ENCODE measurements around the gene SLC9A1. TPM values are rescaled to one million over a fixed set of nuclear protein-coding genes. Genes with fewer than 3 reads are reported as not detected.

SLC9A1 gene
- total and polyA plus RNA-seq, 2 experiments from 2014 or later: 13.9 to 19.4 TPM

- H3K9me3 ChIP-seq (ENCODE audit: low read depth): no peaks in the 10 kb centered on the region
- no peak overlapping the region for H3K4me3 ChIP-seq
- H3K4me1 ChIP-seq (ENCODE audit: low read depth): peaks cover 30% of the 10 kb centered on the region
- no peak for TF ChIP-seq CTCF (IDR thresholded peaks at IDR 0.05; ENCODE audit: low read depth, low read length)
- H3K36me3 ChIP-seq: no peaks in the 10 kb centered on the region
- H3K27ac ChIP-seq: no peak overlapping the region
- DNase-seq (ENCODE audit: low read depth in 1 of 2, low spot score in 1 of 2): no peak
- no peaks in the 10 kb centered on the region for H3K27me3 ChIP-seq
Observed at GRCh38 chr1:27103498-27103897, 51.4 kb downstream of the SLC9A1 start.

- H3K9me3 ChIP-seq (ENCODE audit: low read depth): no peaks in the 10 kb centered on the region
- no peak overlapping the region for H3K27ac ChIP-seq
- H3K27me3 ChIP-seq: no peaks in the 10 kb centered on the region
- TF ChIP-seq CTCF (IDR thresholded peaks at IDR 0.05; ENCODE audit: low read depth, low read length): peak; percentile 95
- H3K4me1 ChIP-seq (ENCODE audit: low read depth): peaks cover 35% of the 10 kb centered on the region
- H3K4me3 ChIP-seq: no peak overlapping the region
- no peaks in the 10 kb centered on the region for H3K36me3 ChIP-seq
- DNase-seq (ENCODE audit: low read depth in 1 of 2, low spot score in 1 of 2): peak; percentile 70 to 82
Observed at GRCh38 chr1:27102707-27103468, 52.0 kb downstream of the SLC9A1 start.

- Histone ChIP-seq H3K27ac (no peak overlapping the region), H3K9me3 (ENCODE audit: low read depth) (no peaks in the 10 kb centered on the region), H3K36me3 (no peaks in the 10 kb centered on the region), H3K4me1 (ENCODE audit: low read depth) (peaks cover 35% of the 10 kb centered on the region), H3K27me3 (no peaks in the 10 kb centered on the region), H3K4me3 (no peak overlapping the region)
- no peak for DNase-seq (ENCODE audit: low read depth in 1 of 2, low spot score in 1 of 2)
- no peak for TF ChIP-seq CTCF (IDR thresholded peaks at IDR 0.05; ENCODE audit: low read depth, low read length)
Observed at GRCh38 chr1:27102134-27102706, 52.7 kb downstream of the SLC9A1 start.

- Histone ChIP-seq H3K9me3 (ENCODE audit: low read depth) (no peaks in the 10 kb centered on the region), H3K27ac (no peak overlapping the region), H3K4me1 (ENCODE audit: low read depth) (peaks cover 35% of the 10 kb centered on the region), H3K4me3 (no peak overlapping the region), H3K36me3 (no peaks in the 10 kb centered on the region), H3K27me3 (no peaks in the 10 kb centered on the region)
- TF ChIP-seq CTCF (IDR thresholded peaks at IDR 0.05; ENCODE audit: low read depth, low read length): no peak
- no peak for DNase-seq (ENCODE audit: low read depth in 1 of 2, low spot score in 1 of 2)
Observed at GRCh38 chr1:27101696-27102095, 53.2 kb downstream of the SLC9A1 start.

- no peak overlapping the region for H3K4me3 ChIP-seq
- H3K4me1 ChIP-seq (ENCODE audit: low read depth): peaks cover 35% of the 10 kb centered on the region
- H3K9me3 ChIP-seq (ENCODE audit: low read depth): no peaks in the 10 kb centered on the region
- no peak for TF ChIP-seq CTCF (IDR thresholded peaks at IDR 0.05; ENCODE audit: low read depth, low read length)
- no peaks in the 10 kb centered on the region for H3K27me3 ChIP-seq
- no peaks in the 10 kb centered on the region for H3K36me3 ChIP-seq
- DNase-seq (ENCODE audit: low read depth in 1 of 2, low spot score in 1 of 2): no peak
- peak overlapping the region; percentile 84 for H3K27ac ChIP-seq
Observed at GRCh38 chr1:27101054-27101491, 53.9 kb downstream of the SLC9A1 start.
